C4-2B (cell line): ENCODE data around the gene KCNA1.

Experiments
- CTCF ChIP-seq: fragments of 450-650 bp; conservative IDR thresholded peaks from 2 replicates; pipeline ENCODE4 v1.5.1; 2017; ENCODE audit warnings: mild to moderate bottlenecking
- ZFX ChIP-seq: fragments of 450-650 bp; IDR thresholded peaks from 2 replicates; pipeline ENCODE4 v1.6.1; 2017

- no peak for TF ChIP-seq CTCF
- TF ChIP-seq ZFX, result no peak
Measured at GRCh38 chr12:4870423-4870822, 39.3 kb upstream of the KCNA1 start.
